ENCODE results near the gene AQP2.
A peak's percentile ranks its signal among the peaks of the same experiment; 100 is the strongest.

The AQP2 gene

GRCh38 chr12:49956663-49957569 is 6.4 kb downstream of the AQP2 start:
- no peak for DNase-seq

- no peak for DNase-seq
Observed at GRCh38 chr12:49957570-49957967, 7.0 kb downstream of the AQP2 start.

GRCh38 chr12:49959685-49960473 is 9.3 kb downstream of the AQP2 start:
- no peak for DNase-seq

- no peak for DNase-seq
Observed at GRCh38 chr12:49960474-49961110, 10.1 kb downstream of the AQP2 start.

- no peak for DNase-seq
Observed at GRCh38 chr12:49961111-49961922, 10.8 kb downstream of the AQP2 start, which contains the start of gene AQP5. Gene AQP5, plus strand, starts transcription at chr12:49961872. Its CDS starts 146 bp downstream, at chr12:49962018.

- no peak for DNase-seq
Observed at GRCh38 chr12:49961993-49962764, 11.6 kb downstream of the AQP2 start.

- no peak for DNase-seq
Observed at GRCh38 chr12:49962861-49963765, 12.6 kb downstream of the AQP2 start.

GRCh38 chr12:49963976-49964815 is 13.7 kb downstream of the AQP2 start:
- DNase-seq, result no peak

- DNase-seq, result no peak
Observed at GRCh38 chr12:49964849-49965624, 14.5 kb downstream of the AQP2 start.

GRCh38 chr12:49965836-49966235 is 15.3 kb downstream of the AQP2 start:
- no peak for DNase-seq

GRCh38 chr12:49966511-49967041 is 16.0 kb downstream of the AQP2 start:
- DNase-seq, result no peak

- DNase-seq, result peak; percentile 78
Observed at GRCh38 chr12:49967042-49967776, 16.7 kb downstream of the AQP2 start.

- no peak for DNase-seq
Observed at GRCh38 chr12:49967777-49968250, 17.3 kb downstream of the AQP2 start.

- DNase-seq, result no peak
Observed at GRCh38 chr12:49968471-49968870, 17.9 kb downstream of the AQP2 start.

- DNase-seq, result no peak
Observed at GRCh38 chr12:49969027-49969426, 18.5 kb downstream of the AQP2 start.

GRCh38 chr12:49969651-49970429 is 19.3 kb downstream of the AQP2 start:
- no peak for DNase-seq
